SU-DHL-6 (cell line): ENCODE data around the gene OR6Q1.
"Not testable (repeated sequence)": the region's sequence is repeated elsewhere in the genome, so short reads cannot be mapped to it uniquely, and the experiment has no call there.

ENCODE experiments used
- H2AFZ ChIP-seq: fragments of 200-600 bp; sonication (generic); 2 replicates; pipeline ENCODE4 v1.6.1; 2014; ENCODE audit warnings: low read depth, mild to moderate bottlenecking, moderate library complexity, mixed read lengths, antibody characterized with exemption, low read length; ENCODE audit not compliant: severe bottlenecking
- H3F3A ChIP-seq: fragments of 200-600 bp; shearing (Covaris generic); 2 replicates; pipeline ENCODE4 v1.6.0; 2016; ENCODE audit warnings: antibody characterized with exemption, mild to moderate bottlenecking; ENCODE audit not compliant: insufficient read depth
- H3K27ac ChIP-seq: fragments of 200-600 bp; sonication (generic); 2 replicates; pipeline ENCODE4 v1.5.1; 2016; ENCODE audit warnings: low read depth, mild to moderate bottlenecking, low read length, moderate library complexity, mixed read lengths
- H3K27me3 ChIP-seq: fragments of 200-600 bp; sonication (generic), shearing (Covaris generic); 2 replicates; pipeline ENCODE4 v1.6.0; 2014; ENCODE audit warnings: mild to moderate bottlenecking, low read length
- H3K36me3 ChIP-seq: fragments of 200-600 bp; sonication (generic); 2 replicates; pipeline ENCODE4 v1.6.1; 2014; ENCODE audit warnings: mild to moderate bottlenecking, low read length, mixed read lengths
- H3K4me2 ChIP-seq: fragments of 300-600, 200-600 bp; shearing (Covaris generic), sonication (generic); 2 replicates; pipeline ENCODE4 v1.6.0; 2014; ENCODE audit warnings: low read length, low read depth, mild to moderate bottlenecking; ENCODE audit not compliant: poor library complexity, severe bottlenecking
- H3K4me3 ChIP-seq: fragments of 200-600 bp; sonication (generic); 2 replicates; pipeline ENCODE4 v1.5.1; 2014; ENCODE audit warnings: antibody characterized with exemption, low read length, mild to moderate bottlenecking, mixed read lengths; ENCODE audit not compliant: insufficient read depth, poor library complexity, severe bottlenecking
- H3K79me2 ChIP-seq: fragments of 200-600 bp; sonication (generic); 2 replicates; pipeline ENCODE4 v1.6.1; 2014; ENCODE audit warnings: mild to moderate bottlenecking, low read length, moderate library complexity; ENCODE audit not compliant: insufficient read depth
- H3K9ac ChIP-seq: fragments of 200-600 bp; sonication (generic); 2 replicates; pipeline ENCODE4 v1.7.0; 2014; ENCODE audit warnings: mild to moderate bottlenecking, low read length
- H3K9me2 ChIP-seq: fragments of 200-600 bp; sonication (generic); replicated peaks from 2 replicates; pipeline ENCODE4 v1.6.1; 2014; ENCODE audit warnings: low read length; ENCODE audit not compliant: insufficient read depth
- H3K9me3 ChIP-seq: fragments of 200-600 bp; sonication (generic); 2 replicates; pipeline ENCODE4 v1.6.1; 2014; ENCODE audit warnings: low read length, mixed read lengths; ENCODE audit not compliant: insufficient read depth
- H4K20me1 ChIP-seq: fragments of 200-600 bp; sonication (generic); 2 replicates; pipeline ENCODE4 v1.6.1; 2014; ENCODE audit warnings: low read depth, mild to moderate bottlenecking, antibody characterized with exemption, low read length, moderate library complexity, mixed read lengths
- EZH2phosphoT487 ChIP-seq: fragments of 200-600 bp; sonication (generic), shearing (Covaris generic); conservative IDR thresholded peaks from 2 replicates; pipeline ENCODE4 v1.6.1; 2018; ENCODE audit warnings: mild to moderate bottlenecking, antibody characterized with exemption, low read length, moderate library complexity, mixed read lengths
- TF ChIP-seq, protein P1 (sequence below): fragments of 200-600 bp; sonication (generic); IDR thresholded peaks from one replicate; pipeline ENCODE4 v1.5.1; 2017; ENCODE audit warnings: antibody characterized with exemption, mild to moderate bottlenecking, low read length, moderate library complexity; ENCODE audit not compliant: insufficient read depth, poor library complexity, severe bottlenecking

OR6Q1 gene

DNA sequence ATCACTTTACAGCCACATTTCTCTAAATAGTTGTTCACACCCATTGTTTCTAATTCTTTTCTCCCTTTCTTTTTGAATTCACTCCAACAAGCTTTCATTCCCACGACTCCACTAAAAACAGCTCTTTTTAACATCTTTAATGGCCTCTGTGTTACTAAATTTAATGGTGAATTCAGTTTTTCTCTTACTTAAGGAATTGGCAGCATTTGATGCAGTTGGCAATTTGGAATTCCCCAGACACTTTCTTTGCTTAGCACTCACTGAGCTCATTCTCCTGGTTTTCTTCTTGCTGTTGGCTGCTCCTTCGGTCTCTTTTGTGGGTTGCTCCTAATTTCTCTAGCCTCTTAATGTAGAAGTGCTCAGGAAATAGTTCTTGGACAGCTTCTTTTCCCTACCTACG is 47.6 kb upstream of the OR6Q1 start:
- H3K9ac ChIP-seq, result no peak overlapping the region
- H4K20me1 ChIP-seq, result no peaks in the 10 kb centered on the region
- H3K9me3 ChIP-seq, result no peaks in the 10 kb centered on the region
- H3K79me2 ChIP-seq, result no peaks in the 10 kb centered on the region
- TF ChIP-seq, protein P1, sequence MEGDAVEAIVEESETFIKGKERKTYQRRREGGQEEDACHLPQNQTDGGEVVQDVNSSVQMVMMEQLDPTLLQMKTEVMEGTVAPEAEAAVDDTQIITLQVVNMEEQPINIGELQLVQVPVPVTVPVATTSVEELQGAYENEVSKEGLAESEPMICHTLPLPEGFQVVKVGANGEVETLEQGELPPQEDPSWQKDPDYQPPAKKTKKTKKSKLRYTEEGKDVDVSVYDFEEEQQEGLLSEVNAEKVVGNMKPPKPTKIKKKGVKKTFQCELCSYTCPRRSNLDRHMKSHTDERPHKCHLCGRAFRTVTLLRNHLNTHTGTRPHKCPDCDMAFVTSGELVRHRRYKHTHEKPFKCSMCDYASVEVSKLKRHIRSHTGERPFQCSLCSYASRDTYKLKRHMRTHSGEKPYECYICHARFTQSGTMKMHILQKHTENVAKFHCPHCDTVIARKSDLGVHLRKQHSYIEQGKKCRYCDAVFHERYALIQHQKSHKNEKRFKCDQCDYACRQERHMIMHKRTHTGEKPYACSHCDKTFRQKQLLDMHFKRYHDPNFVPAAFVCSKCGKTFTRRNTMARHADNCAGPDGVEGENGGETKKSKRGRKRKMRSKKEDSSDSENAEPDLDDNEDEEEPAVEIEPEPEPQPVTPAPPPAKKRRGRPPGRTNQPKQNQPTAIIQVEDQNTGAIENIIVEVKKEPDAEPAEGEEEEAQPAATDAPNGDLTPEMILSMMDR, result no peak
- TF ChIP-seq EZH2phosphoT487, result no peak
- no peaks in the 10 kb centered on the region for H3K27me3 ChIP-seq
- no peaks in the 10 kb centered on the region for H3F3A ChIP-seq
- no peak overlapping the region for H3K27ac ChIP-seq
- H3K4me2 ChIP-seq, result no peak overlapping the region
- H3K4me3 ChIP-seq, result no peak overlapping the region
- H3K9me2 ChIP-seq, result no peaks in the 10 kb centered on the region
- no peaks in the 10 kb centered on the region for H3K36me3 ChIP-seq
- no peak overlapping the region for H2AFZ ChIP-seq

GRCh38 chr11:57999523-57999922 is 31.2 kb upstream of the OR6Q1 start:
- H3K9ac ChIP-seq, H4K20me1 ChIP-seq, H2AFZ ChIP-seq, H3F3A ChIP-seq, H3K27ac ChIP-seq, H3K36me3 ChIP-seq, H3K4me3 ChIP-seq, H3K4me2 ChIP-seq, H3K9me3 ChIP-seq, H3K9me2 ChIP-seq, H3K27me3 ChIP-seq, H3K79me2 ChIP-seq: not testable (repeated sequence)

- H3K79me2 ChIP-seq, H3K4me2 ChIP-seq, H3K9ac ChIP-seq, H3K27ac ChIP-seq, H3K9me2 ChIP-seq, H3K27me3 ChIP-seq, H4K20me1 ChIP-seq, H3K9me3 ChIP-seq, H3K36me3 ChIP-seq, H3K4me3 ChIP-seq, H3F3A ChIP-seq, H2AFZ ChIP-seq: not testable (repeated sequence)
These were observed 30.7 kb upstream of the OR6Q1 start for GRCh38 chr11:58000021-58000420.

DNA sequence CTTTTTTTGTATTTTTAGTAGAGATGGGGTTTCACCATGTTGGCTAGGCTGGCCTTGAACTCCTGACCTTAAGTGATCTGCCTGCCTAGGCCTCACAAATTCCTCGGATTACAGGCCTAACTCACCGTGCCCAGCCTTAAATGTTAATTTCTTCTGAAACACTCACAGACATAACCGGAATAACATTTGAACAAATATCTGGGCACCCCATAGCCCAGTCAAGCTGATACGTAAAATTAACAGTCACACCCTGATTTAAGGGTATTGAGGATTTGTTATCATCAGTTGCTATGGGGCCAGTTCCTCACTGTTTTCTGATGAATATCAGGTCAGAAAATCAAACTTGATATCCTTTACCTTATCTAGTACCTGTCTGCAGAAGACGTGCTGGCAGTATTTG is 30.1 kb upstream of the OR6Q1 start:
- no peak overlapping the region for H3K27ac ChIP-seq
- H3K4me2 ChIP-seq, result no peak overlapping the region
- H3K9me2 ChIP-seq, result no peaks in the 10 kb centered on the region
- no peak for TF ChIP-seq EZH2phosphoT487
- TF ChIP-seq, protein P1, result no peak
- H3K9ac ChIP-seq, result no peak overlapping the region
- no peak overlapping the region for H2AFZ ChIP-seq
- H3K79me2 ChIP-seq, result no peaks in the 10 kb centered on the region
- no peaks in the 10 kb centered on the region for H4K20me1 ChIP-seq
- no peak overlapping the region for H3K4me3 ChIP-seq
- no peaks in the 10 kb centered on the region for H3K36me3 ChIP-seq
- no peaks in the 10 kb centered on the region for H3K27me3 ChIP-seq
- H3F3A ChIP-seq, result no peaks in the 10 kb centered on the region
- H3K9me3 ChIP-seq, result no peaks in the 10 kb centered on the region
